D721Med (cell line): ENCODE data around the gene TET1.
"Not testable (repeated sequence)": the region's sequence is repeated elsewhere in the genome, so short reads cannot be mapped to it uniquely, and the experiment has no call there.

Source experiments
- DNase-seq: peaks from one replicate; pipeline ENCODE4 v3.0.0; 2011; ENCODE audit warnings: low spot score; ENCODE audit not compliant: insufficient read length
- FAIRE-seq: peaks from 2 replicates; lab custom pipeline; 2011; peaks lifted over from hg19 to GRCh38; lab: Jason Lieb, UNC
- TF ChIP-seq, protein P1 (sequence below): IDR thresholded peaks from 2 replicates; pipeline ENCODE4 v1.5.1; 2012; ENCODE audit warnings: mild to moderate bottlenecking, control low read depth; ENCODE audit not compliant: insufficient read depth; ENCODE audit errors: missing control alignments

Gene TET1

DNA sequence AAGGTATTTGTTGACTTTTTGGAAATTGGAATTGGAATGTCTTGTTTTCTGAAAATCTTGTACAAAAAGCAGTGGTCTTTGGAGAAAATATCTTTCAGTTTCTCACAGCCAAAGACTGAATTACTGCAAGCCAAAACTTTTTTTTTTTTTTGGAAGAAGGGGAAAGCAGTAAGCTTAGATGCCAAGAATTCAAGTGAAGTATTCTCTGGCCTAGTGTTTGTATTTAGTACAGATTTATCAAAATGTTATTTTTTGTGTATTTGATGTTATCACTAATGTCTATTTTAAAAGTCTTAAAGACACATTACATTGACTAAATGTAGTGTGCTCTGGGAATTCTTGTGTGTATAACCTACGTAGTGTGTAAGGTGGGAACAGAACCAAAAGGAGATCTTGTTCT lies 6.2 kb downstream of the TET1 start:
- DNase-seq (no peak), FAIRE-seq (no peak)
- TF ChIP-seq, protein P1, sequence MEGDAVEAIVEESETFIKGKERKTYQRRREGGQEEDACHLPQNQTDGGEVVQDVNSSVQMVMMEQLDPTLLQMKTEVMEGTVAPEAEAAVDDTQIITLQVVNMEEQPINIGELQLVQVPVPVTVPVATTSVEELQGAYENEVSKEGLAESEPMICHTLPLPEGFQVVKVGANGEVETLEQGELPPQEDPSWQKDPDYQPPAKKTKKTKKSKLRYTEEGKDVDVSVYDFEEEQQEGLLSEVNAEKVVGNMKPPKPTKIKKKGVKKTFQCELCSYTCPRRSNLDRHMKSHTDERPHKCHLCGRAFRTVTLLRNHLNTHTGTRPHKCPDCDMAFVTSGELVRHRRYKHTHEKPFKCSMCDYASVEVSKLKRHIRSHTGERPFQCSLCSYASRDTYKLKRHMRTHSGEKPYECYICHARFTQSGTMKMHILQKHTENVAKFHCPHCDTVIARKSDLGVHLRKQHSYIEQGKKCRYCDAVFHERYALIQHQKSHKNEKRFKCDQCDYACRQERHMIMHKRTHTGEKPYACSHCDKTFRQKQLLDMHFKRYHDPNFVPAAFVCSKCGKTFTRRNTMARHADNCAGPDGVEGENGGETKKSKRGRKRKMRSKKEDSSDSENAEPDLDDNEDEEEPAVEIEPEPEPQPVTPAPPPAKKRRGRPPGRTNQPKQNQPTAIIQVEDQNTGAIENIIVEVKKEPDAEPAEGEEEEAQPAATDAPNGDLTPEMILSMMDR, result no peak

DNA sequence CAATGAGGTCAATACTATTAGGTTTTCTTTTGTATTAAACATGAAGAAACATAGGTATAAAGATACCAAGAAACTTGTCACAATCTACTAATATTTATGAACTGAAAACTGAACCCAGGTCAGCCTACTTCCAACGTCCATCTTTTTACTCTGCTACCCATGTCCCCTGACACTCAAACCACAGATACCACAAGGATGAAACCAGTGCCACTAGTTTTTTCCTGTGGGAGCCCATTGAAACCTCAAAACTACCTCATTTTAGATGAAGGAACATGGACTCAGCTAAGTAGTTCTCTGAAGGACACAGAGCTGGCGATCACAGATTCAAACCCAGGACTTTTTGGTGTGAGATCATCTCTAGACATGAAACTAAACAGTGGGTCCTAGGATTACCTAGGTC lies 6.8 kb downstream of the TET1 start:
- DNase-seq, result no peak
- no peak for FAIRE-seq
- TF ChIP-seq, protein P1, result no peak

DNA sequence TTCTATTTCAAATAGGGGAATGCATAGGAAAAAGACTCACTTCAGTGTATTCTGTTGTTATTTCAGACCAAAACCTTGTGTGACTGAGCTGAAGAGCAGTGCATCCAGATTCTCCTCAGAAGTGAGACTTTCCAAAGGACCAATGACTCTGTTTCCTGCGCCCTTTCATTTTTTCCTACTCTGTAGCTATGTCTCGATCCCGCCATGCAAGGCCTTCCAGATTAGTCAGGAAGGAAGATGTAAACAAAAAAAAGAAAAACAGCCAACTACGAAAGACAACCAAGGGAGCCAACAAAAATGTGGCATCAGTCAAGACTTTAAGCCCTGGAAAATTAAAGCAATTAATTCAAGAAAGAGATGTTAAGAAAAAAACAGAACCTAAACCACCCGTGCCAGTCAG lies 12.0 kb downstream of the TET1 start:
- TF ChIP-seq, protein P1, result no peak
- DNase-seq (no peak), FAIRE-seq (no peak)

DNA sequence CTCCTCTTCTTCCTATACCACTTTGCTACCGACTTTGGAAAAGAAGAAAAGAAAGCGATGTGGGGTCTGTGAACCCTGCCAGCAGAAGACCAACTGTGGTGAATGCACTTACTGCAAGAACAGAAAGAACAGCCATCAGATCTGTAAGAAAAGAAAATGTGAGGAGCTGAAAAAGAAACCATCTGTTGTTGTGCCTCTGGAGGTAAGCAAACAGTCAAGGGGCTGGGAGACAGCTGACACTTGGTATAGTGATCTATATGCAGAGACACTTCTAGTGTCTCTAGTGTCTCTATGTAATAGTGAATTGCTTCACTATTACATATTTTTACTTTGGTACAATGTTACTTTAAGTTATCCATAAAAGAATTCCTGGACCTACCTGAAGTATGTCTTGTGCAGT lies 13.9 kb downstream of the TET1 start:
- TF ChIP-seq, protein P1, result no peak
- DNase-seq, result no peak
- FAIRE-seq, result no peak

DNA sequence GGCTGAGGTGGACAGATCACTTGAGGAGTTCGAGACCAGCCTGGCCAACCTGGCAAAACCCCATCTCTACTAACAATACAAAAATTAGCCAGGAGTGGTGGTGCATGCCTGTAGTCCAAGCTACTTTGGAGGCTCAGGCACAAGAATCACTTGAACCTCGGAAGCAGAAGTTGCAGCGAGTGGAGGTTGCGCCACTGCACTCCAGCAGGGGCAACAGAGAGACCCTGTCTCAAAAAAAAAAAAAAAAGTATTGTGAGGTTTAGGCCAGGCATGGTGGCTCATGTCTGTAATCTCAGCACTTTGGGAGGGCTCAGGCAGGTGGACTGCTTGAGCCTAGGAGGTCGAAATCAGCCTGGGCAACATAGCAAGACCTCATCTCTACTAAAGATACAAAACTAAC lies 16.0 kb downstream of the TET1 start:
- FAIRE-seq (no peak), DNase-seq (no peak)
- TF ChIP-seq, protein P1, result no peak

DNA sequence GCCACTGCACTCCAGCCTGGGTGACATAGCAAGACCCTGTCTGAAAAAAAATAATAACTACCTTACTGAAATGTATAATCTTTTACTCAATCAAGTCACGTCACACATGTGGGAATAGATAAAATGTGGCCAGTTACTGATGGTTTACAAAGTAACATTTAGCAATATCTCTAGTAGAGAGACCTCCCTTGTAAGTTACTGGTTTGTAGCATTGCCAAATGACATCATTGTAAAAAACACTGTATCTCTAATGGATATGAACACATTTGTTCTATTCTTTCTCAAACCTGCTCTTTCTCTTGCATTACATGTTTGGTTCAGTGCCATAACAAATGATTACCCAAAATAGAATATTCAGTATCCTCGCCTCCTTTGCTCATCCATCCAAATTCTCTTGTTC lies 18.8 kb downstream of the TET1 start:
- TF ChIP-seq, protein P1, result no peak
- FAIRE-seq (no peak), DNase-seq (no peak)

DNA sequence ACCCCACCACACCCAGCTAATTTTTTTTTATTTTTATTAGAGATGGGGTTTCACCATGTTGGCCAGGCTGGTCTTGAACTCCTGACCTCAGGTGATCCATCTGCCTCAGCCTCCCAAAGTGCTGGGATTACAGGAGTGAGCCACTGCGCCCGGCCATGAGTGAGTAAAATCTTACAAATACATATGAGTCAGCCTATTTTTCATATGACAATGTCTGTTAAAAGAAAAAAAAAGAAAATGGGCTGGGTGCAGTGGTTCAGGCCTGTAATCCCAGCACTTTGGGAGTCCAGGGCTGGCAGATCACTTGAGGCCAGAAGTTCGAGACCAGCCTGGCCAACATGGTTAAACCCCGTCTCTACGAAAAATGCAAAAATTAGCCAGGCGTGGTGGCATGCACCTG lies 24.1 kb downstream of the TET1 start:
- not testable (repeated sequence) for DNase-seq, FAIRE-seq
